H1 (cell line): Measurements from ENCODE around the gene RGS17. TPM values are rescaled to one million over a fixed set of nuclear protein-coding genes. Genes with fewer than 3 reads are reported as not detected.
A peak's percentile ranks its signal among the peaks of the same experiment; 100 is the strongest.

Experiments used
- CTCF ChIA-PET: fragments of 300-600 bp; sonication (Branson Sonifier 250); formaldehyde crosslinking; loops from one replicate; lab custom pipeline; 2021; ENCODE audit not compliant: partially characterized antibody; lab: Charles Lee
- POLR2A ChIA-PET: fragments of 300-600 bp; sonication (Branson Sonifier 250); formaldehyde crosslinking; loops from one replicate; lab custom pipeline; 2021; ENCODE audit warnings: inconsistent platforms; ENCODE audit not compliant: partially characterized antibody; lab: Charles Lee
- DNase-seq, 2 experiments: peaks; one replicate each; pipeline versions ENCODE4 v3.0.0 to v3.0.0-alpha.2; 2010 to 2022; ENCODE audit warnings: low spot score in 2 of 2, low read depth in 1 of 2, mixed read lengths in 1 of 2
- FAIRE-seq: peaks from 2 replicates; lab custom pipeline; 2011; peaks lifted over from hg19 to GRCh38; lab: Jason Lieb, UNC
- H2AFZ ChIP-seq: 2 replicates; pipeline ENCODE4 v1.8.1; 2012; ENCODE audit warnings: low read length, inconsistent platforms
- H2AK5ac ChIP-seq: 2 replicates; pipeline ENCODE4 v1.6.1; 2013; ENCODE audit warnings: low read depth, low read length
- H2BK120ac ChIP-seq: replicated peaks from 2 replicates; pipeline ENCODE3; 2013; ENCODE audit warnings: low read depth, low read length, inconsistent platforms
- H2BK12ac ChIP-seq: 2 replicates; pipeline ENCODE4 v1.6.1; 2013; ENCODE audit warnings: low read depth, low read length
- H2BK15ac ChIP-seq: 2 replicates; pipeline ENCODE4 v1.6.1; 2013; ENCODE audit warnings: low read length
- H2BK20ac ChIP-seq: 2 replicates; pipeline ENCODE4 v1.6.1; 2013; ENCODE audit warnings: low read length
- H2BK5ac ChIP-seq: 2 replicates; pipeline ENCODE4 v1.6.1; 2013; ENCODE audit warnings: low read depth, low read length
- H3K14ac ChIP-seq: 2 replicates; pipeline ENCODE4 v1.6.1; 2013; ENCODE audit warnings: inconsistent platforms; ENCODE audit not compliant: insufficient read length
- H3K18ac ChIP-seq: 2 replicates; pipeline ENCODE4 v1.6.1; 2013; ENCODE audit warnings: low read length; ENCODE audit errors: extremely low read depth
- H3K23ac ChIP-seq: 2 replicates; pipeline ENCODE4 v1.6.1; 2013; ENCODE audit warnings: inconsistent platforms; ENCODE audit not compliant: insufficient read length
- H3K23me2 ChIP-seq: 2 replicates; pipeline ENCODE4 v1.6.1; 2013; ENCODE audit warnings: low read depth, low read length
- H3K27ac ChIP-seq: 2 replicates; pipeline ENCODE4 v1.6.1; 2011; ENCODE audit warnings: low read depth, low read length, inconsistent platforms
- H3K27me3 ChIP-seq, 4 experiments: replicated peaks in 1 of 4; 1 replicate in 1 of 4; 2 replicates in 3 of 4; pipeline versions ENCODE4 v1.6.1 to v1.8.1; 2011 to 2013; ENCODE audit warnings: low read length in 3 of 4, mild to moderate bottlenecking in 3 of 4, inconsistent platforms in 2 of 4, mixed read lengths in 2 of 4, moderate library complexity in 1 of 4; ENCODE audit not compliant: control insufficient read depth in 3 of 4, insufficient read depth in 3 of 4; ENCODE audit errors: extremely low read depth in 1 of 4
- H3K36me3 ChIP-seq, 4 experiments: 2 replicates each; pipeline versions ENCODE4 v1.6.1 to v1.8.1; 2011 to 2013; ENCODE audit warnings: mild to moderate bottlenecking in 4 of 4, low read length in 3 of 4, moderate library complexity in 2 of 4, control low read depth in 1 of 4, inconsistent platforms in 1 of 4; ENCODE audit not compliant: insufficient read depth in 4 of 4, control insufficient read depth in 2 of 4
- H3K4ac ChIP-seq: replicated peaks from 2 replicates; pipeline ENCODE3; 2013; ENCODE audit warnings: low read length, low read depth, mixed read lengths, inconsistent platforms; ENCODE audit not compliant: insufficient read length
- H3K4me1 ChIP-seq, 4 experiments: replicated peaks in 1 of 4; 1 replicate in 1 of 4; 2 replicates in 3 of 4; pipeline versions ENCODE4 v1.6.1 to v1.8.1; 2011 to 2013; ENCODE audit warnings: low read length in 3 of 4, inconsistent platforms in 2 of 4, mixed read lengths in 1 of 4; ENCODE audit not compliant: insufficient read depth in 4 of 4, control insufficient read depth in 3 of 4
- H3K4me2 ChIP-seq, 2 experiments: 2 replicates each; pipeline versions ENCODE4 v1.6.1 to v1.8.1; 2011 to 2013; ENCODE audit warnings: low read depth in 2 of 2, low read length in 2 of 2, control low read depth in 1 of 2, inconsistent platforms in 1 of 2, mild to moderate bottlenecking in 1 of 2; ENCODE audit not compliant: insufficient read depth in 1 of 2
- H3K4me3 ChIP-seq, 4 experiments: fragments of 200-600, 300-600 bp in 1 of 4; sonication (generic), shearing (Covaris generic), sonication (Bioruptor Twin) in 1 of 4; 2 replicates each; pipeline versions ENCODE4 v1.5.1 to v1.8.1; 2011 to 2016; ENCODE audit warnings: low read length in 4 of 4, low read depth in 3 of 4, control low read depth in 2 of 4, inconsistent platforms in 2 of 4, mild to moderate bottlenecking in 2 of 4, mixed read lengths in 1 of 4, moderate library complexity in 1 of 4; ENCODE audit not compliant: insufficient read depth in 2 of 4; ENCODE audit errors: extremely low read depth in 1 of 4
- H3K56ac ChIP-seq: replicated peaks from 2 replicates; pipeline ENCODE3; 2013; ENCODE audit warnings: low read depth, mild to moderate bottlenecking, mixed read lengths, low read length, inconsistent platforms; ENCODE audit not compliant: insufficient read length
- H3K79me1 ChIP-seq: 2 replicates; pipeline ENCODE4 v1.6.1; 2013; ENCODE audit warnings: low read depth, low read length, control low read depth
- H3K79me2 ChIP-seq, 2 experiments: 2 replicates each; pipeline versions ENCODE4 v1.6.1 to v1.8.1; 2012 to 2013; ENCODE audit warnings: low read length in 2 of 2, mild to moderate bottlenecking in 2 of 2, inconsistent platforms in 1 of 2; ENCODE audit not compliant: insufficient read depth in 2 of 2, control insufficient read depth in 1 of 2
- H3K9ac ChIP-seq, 4 experiments: replicated peaks in 1 of 4; 1 replicate in 1 of 4; 2 replicates in 3 of 4; pipeline versions ENCODE4 v1.6.1 to v1.8.1; 2011 to 2013; ENCODE audit warnings: low read depth in 3 of 4, low read length in 3 of 4, control low read depth in 2 of 4, mild to moderate bottlenecking in 2 of 4, moderate library complexity in 2 of 4, inconsistent platforms in 1 of 4; ENCODE audit errors: extremely low read depth in 1 of 4
- H3K9me3 ChIP-seq, 2 experiments: 2 replicates each; pipeline versions ENCODE4 v1.6.1 to v1.8.1; 2012 to 2013; ENCODE audit warnings: mild to moderate bottlenecking in 2 of 2, moderate library complexity in 2 of 2, control low read depth in 1 of 2, inconsistent platforms in 1 of 2, low read depth in 1 of 2, low read length in 1 of 2, mixed read lengths in 1 of 2; ENCODE audit not compliant: insufficient read depth in 2 of 2
- H4K20me1 ChIP-seq, 2 experiments: replicated peaks in 1 of 2; 2 replicates each; pipeline versions ENCODE3 to v1.8.1; 2011 to 2013; ENCODE audit warnings: inconsistent platforms in 2 of 2, low read length in 2 of 2, mild to moderate bottlenecking in 1 of 2; ENCODE audit not compliant: insufficient read depth in 2 of 2, control insufficient read depth in 1 of 2
- H4K5ac ChIP-seq: 2 replicates; pipeline ENCODE4 v1.6.1; 2013; ENCODE audit warnings: low read length, low read depth, mixed read lengths, inconsistent platforms; ENCODE audit not compliant: insufficient read length
- H4K8ac ChIP-seq: 2 replicates; pipeline ENCODE4 v1.8.0; 2013; ENCODE audit warnings: mild to moderate bottlenecking, moderate library complexity, low read length, inconsistent platforms; ENCODE audit not compliant: insufficient read depth; ENCODE audit errors: extremely low read depth
- H4K91ac ChIP-seq: replicated peaks from 2 replicates; pipeline ENCODE3; 2013; ENCODE audit warnings: low read length, mixed read lengths, inconsistent platforms; ENCODE audit not compliant: insufficient read length
- CTCF ChIP-seq, 3 experiments: IDR thresholded peaks; 1 replicate in 2 of 3; 2 replicates in 1 of 3; pipeline versions ENCODE4 v1.5.1 to v1.6.1; 2011; ENCODE audit warnings: low read length in 3 of 3, mild to moderate bottlenecking in 3 of 3, inconsistent platforms in 2 of 3, low read depth in 1 of 3, moderate library complexity in 1 of 3; ENCODE audit not compliant: insufficient read depth in 1 of 3; ENCODE audit errors: control extremely low read depth in 1 of 3
- KDM4A ChIP-seq: IDR thresholded peaks from one replicate; pipeline ENCODE4 v1.7.1; 2012; ENCODE audit warnings: low read depth, mild to moderate bottlenecking, moderate library complexity, low read length, inconsistent platforms; ENCODE audit not compliant: severe bottlenecking
- POLR2A ChIP-seq, 2 experiments: IDR thresholded peaks; 1 replicate in 1 of 2; 2 replicates in 1 of 2; pipeline ENCODE4 v1.6.1; 2011; ENCODE audit warnings: low read depth in 2 of 2, low read length in 2 of 2, mild to moderate bottlenecking in 2 of 2; ENCODE audit errors: control extremely low read depth in 1 of 2
- RAD21 ChIP-seq, 2 experiments: IDR thresholded peaks in 1 of 2; conservative IDR thresholded peaks in 1 of 2; 2 replicates each; pipeline ENCODE4 v1.6.1; 2011; ENCODE audit warnings: low read depth in 2 of 2, low read length in 2 of 2, improper control_type of control experiment in 1 of 2, inconsistent platforms in 1 of 2, mild to moderate bottlenecking in 1 of 2, moderate library complexity in 1 of 2
- RFX5 ChIP-seq: IDR thresholded peaks from 2 replicates; pipeline ENCODE4 v1.6.1; 2011; ENCODE audit warnings: low read depth, low read length, improper control_type of control experiment, borderline replicate concordance
- SIX5 ChIP-seq: IDR thresholded peaks from 2 replicates; pipeline ENCODE4 v1.6.1; 2011; ENCODE audit warnings: mild to moderate bottlenecking, low read depth, low read length
- TEAD4 ChIP-seq: IDR thresholded peaks from 2 replicates; pipeline ENCODE4 v1.6.1; 2012; ENCODE audit warnings: low read depth, low read length, inconsistent platforms, mixed read lengths
- WGBS, 2 experiments: shearing (Covaris generic) in 1 of 2; methylation state at CpG; one replicate each; pipeline versions ENCODE4 v1.1.6 to v1.1.7; 2013 to 2015; ENCODE audit warnings: low lambda C conversion rate in 2 of 2, mixed read lengths in 2 of 2, inconsistent platforms in 1 of 2, low coverage in 1 of 2, missing lambda C conversion rate in 1 of 2; ENCODE audit not compliant: insufficient replicate concordance in 2 of 2, insufficient coverage in 1 of 2, insufficient read length in 1 of 2; ENCODE audit errors: extremely low coverage in 1 of 2, missing lambda C conversion rate in 1 of 2; 5-methylcytosine and 5-hydroxymethylcytosine counted together
- polyA plus RNA-seq, 7 experiments: library from polyadenylated mRNA; depleted of rRNA in 3 of 7; stranded (reverse) in 5 of 7; unstranded in 2 of 7; fragments of >200 nt in 5 of 7; fragments of 200-250 nt in 2 of 7; gene quantifications; 1 replicate in 5 of 7; 2 replicates in 1 of 7; 4 replicates in 1 of 7; pipeline versions ENCODE4 v1.2.1 to v1.2.3, GENCODE V29; 2011 to 2013; ENCODE audit warnings: missing spikeins in 2 of 7, mixed read lengths in 2 of 7
- total RNA-seq: library from RNA; stranded (reverse); fragmentation: NEBNext Ultra II Directional; extraction: Animal tissue kit (Norgen Biotek cat#: 25700); gene quantifications from 2 replicates; pipeline ENCODE4 v1.2.1, GENCODE V29; 2021

Gene RGS17
- total and polyA plus RNA-seq, 2 of the 8 experiments (the other 6 are each of a cell fraction or from before 2014, with no cell fraction given), result 2.0 to 12.2 TPM

- H2BK120ac ChIP-seq, result no peak overlapping the region
- no peak overlapping the region for H2AFZ ChIP-seq
- no peak overlapping the region for H3K27ac ChIP-seq
- H4K20me1 ChIP-seq, result no peaks in the 10 kb centered on the region
- no peak overlapping the region for H3K14ac ChIP-seq
- no peaks in the 10 kb centered on the region for H3K9me3 ChIP-seq
- H2AK5ac ChIP-seq, result no peak overlapping the region
- TF ChIP-seq TEAD4, result peak; percentile 33; the same call in 1 of the 2 replicates
- peak in 2 of 3 experiments; percentile 54 to 87; a peak in 3 of 4 replicates for TF ChIP-seq CTCF (IDR thresholded peaks at IDR 0.05; ENCODE audit: control extremely low read depth in 1 of 3, insufficient read depth in 1 of 3, low read depth in 1 of 3, low read length in 3 of 3)
- no peak for TF ChIP-seq POLR2A (IDR thresholded peaks at IDR 0.05; ENCODE audit: control extremely low read depth in 1 of 2, low read depth in 2 of 2, low read length in 2 of 2)
- no peak for TF ChIP-seq SIX5
- peak; percentile 58 to 75 for TF ChIP-seq RAD21 (IDR thresholded peaks at IDR 0.05 in 1 of 2, conservative IDR thresholded peaks at IDR 0.05 in 1 of 2; ENCODE audit: low read depth in 2 of 2, low read length in 2 of 2)
- TF ChIP-seq KDM4A, result no peak
- TF ChIP-seq RFX5, result no peak
- 76% methylated on average over 6 of the region's 6 CpGs; no CpG with 5 or more reads in 1 of the 2 experiments for WGBS, 2 experiments
- no peak overlapping the region for H2BK20ac ChIP-seq
- H4K91ac ChIP-seq, result no peak overlapping the region
- H2BK5ac ChIP-seq, result no peak overlapping the region
- H3K79me2 ChIP-seq, result no peaks in the 10 kb centered on the region
- no peak overlapping the region for H3K56ac ChIP-seq
- CTCF ChIA-PET, result interaction anchor here (0.6 to 1.6 kb wide), 12 partner anchors 8 to 801 kb away, joined by 3 to 6 read pairs (median 3); no protein-coding TSS in a partner anchor
- H4K8ac ChIP-seq, result no peak overlapping the region
- no peaks in the 10 kb centered on the region for H3K4me1 ChIP-seq
- no peak overlapping the region for H3K9ac ChIP-seq
- H3K23me2 ChIP-seq, result no peaks in the 10 kb centered on the region
- H4K5ac ChIP-seq, result no peak overlapping the region
- H2BK15ac ChIP-seq, result no peak overlapping the region
- no peak overlapping the region for H3K23ac ChIP-seq
- H3K27me3 ChIP-seq, result no peaks in the 10 kb centered on the region
- no peaks in the 10 kb centered on the region for H3K36me3 ChIP-seq
- peak; percentile 83 for FAIRE-seq
- H3K18ac ChIP-seq, result no peak overlapping the region
- no peak overlapping the region for H3K4me2 ChIP-seq
- H3K4me3 ChIP-seq, result no peak overlapping the region
- POLR2A ChIA-PET, result no interaction called here
- no peak overlapping the region for H3K4ac ChIP-seq
- peak; percentile 19 to 54 for DNase-seq
- no peak overlapping the region for H2BK12ac ChIP-seq
- H3K79me1 ChIP-seq, result no peaks in the 10 kb centered on the region
Observed at GRCh38 chr6:153023977-153024708, 106.9 kb downstream of the RGS17 start.
